HFFc6 (cell line): Measurements from ENCODE around the gene RAB3A. TPM values are rescaled to one million over a fixed set of nuclear protein-coding genes. Genes with fewer than 3 reads are reported as not detected.

Experiments
- DNase-seq: peaks from one replicate; pipeline ENCODE4 v3.0.0-alpha.2; 2018
- H3K27ac Mint-ChIP-seq: 2 replicates; pipeline ENCODE4 v1.8.0; 2020; ENCODE audit warnings: mild to moderate bottlenecking, mixed read lengths
- H3K27me3 Mint-ChIP-seq: 2 replicates; pipeline ENCODE4 v1.8.0; 2021; ENCODE audit warnings: mild to moderate bottlenecking, moderate library complexity, mixed read lengths; ENCODE audit not compliant: insufficient read depth
- H3K36me3 Mint-ChIP-seq: 2 replicates; pipeline ENCODE4 v1.8.0; 2021; ENCODE audit warnings: low read depth, mixed read lengths
- H3K4me1 Mint-ChIP-seq: 2 replicates; pipeline ENCODE4 v1.8.0; 2020; ENCODE audit warnings: low read depth, mixed read lengths
- H3K4me3 Mint-ChIP-seq: 2 replicates; pipeline ENCODE4 v1.8.0; 2020; ENCODE audit warnings: mild to moderate bottlenecking, moderate library complexity, mixed read lengths
- H3K9me3 Mint-ChIP-seq: 2 replicates; pipeline ENCODE4 v1.8.0; 2020; ENCODE audit warnings: mild to moderate bottlenecking, mixed read lengths
- CTCF ChIP-seq: fragments of 200-600 bp; sonication (generic); IDR thresholded peaks from 2 replicates; pipeline ENCODE4 v1.5.0; 2021; ENCODE audit warnings: antibody characterized with exemption, mild to moderate bottlenecking
- total RNA-seq, 6 experiments: library from RNA; stranded (reverse); fragmentation: NEBNext Ultra II Directional; extraction: Animal tissue kit (Norgen Biotek cat#: 25700); gene quantifications; 2 replicates in 1 of 6; 3 replicates in 5 of 6; pipeline ENCODE4 v1.2.3, GENCODE V29; 2021

RAB3A gene
- total RNA-seq, 6 experiments from 2014 or later = 6.1 to 9.0 (median 7.3) TPM

- Mint-ChIP-seq H3K27ac (no peak overlapping the region), H3K4me1 (peaks cover 21% of the 10 kb centered on the region), H3K36me3 (peaks cover 8% of the 10 kb centered on the region; the same call in 1 of the 2 replicates), H3K9me3 (no peaks in the 10 kb centered on the region), H3K27me3 (peaks cover 4% of the 10 kb centered on the region), H3K4me3 (no peak overlapping the region)
- DNase-seq = no peak
- no peak for TF ChIP-seq CTCF
Measured at GRCh38 chr19:18157465-18158063, 46.3 kb downstream of the RAB3A start.

GRCh38 chr19:18156841-18157464, 46.9 kb downstream of the RAB3A start:
- no peak overlapping the region for H3K27ac Mint-ChIP-seq
- no peaks in the 10 kb centered on the region for H3K9me3 Mint-ChIP-seq
- no peak overlapping the region for H3K4me3 Mint-ChIP-seq
- peaks cover 8% of the 10 kb centered on the region; the same call in 1 of the 2 replicates for H3K36me3 Mint-ChIP-seq
- H3K4me1 Mint-ChIP-seq = peaks cover 27% of the 10 kb centered on the region
- peaks cover 4% of the 10 kb centered on the region for H3K27me3 Mint-ChIP-seq
- no peak for TF ChIP-seq CTCF
- peak; percentile 65 for DNase-seq

GRCh38 chr19:18156268-18156667, 47.6 kb downstream of the RAB3A start:
- Mint-ChIP-seq H3K36me3 (peaks cover 8% of the 10 kb centered on the region; the same call in 1 of the 2 replicates), H3K4me3 (no peak overlapping the region), H3K9me3 (no peaks in the 10 kb centered on the region), H3K4me1 (peaks cover 34% of the 10 kb centered on the region), H3K27me3 (peaks cover 5% of the 10 kb centered on the region), H3K27ac (no peak overlapping the region)
- no peak for DNase-seq
- TF ChIP-seq CTCF = no peak

GRCh38 chr19:18155095-18156087, 48.5 kb downstream of the RAB3A start:
- H3K27ac Mint-ChIP-seq = no peak overlapping the region
- peaks cover 33% of the 10 kb centered on the region for H3K4me1 Mint-ChIP-seq
- TF ChIP-seq CTCF = no peak
- no peaks in the 10 kb centered on the region for H3K9me3 Mint-ChIP-seq
- no peak overlapping the region for H3K4me3 Mint-ChIP-seq
- H3K36me3 Mint-ChIP-seq = peaks cover 6% of the 10 kb centered on the region; the same call in 1 of the 2 replicates
- DNase-seq = no peak
- H3K27me3 Mint-ChIP-seq = peaks cover 5% of the 10 kb centered on the region

- Mint-ChIP-seq H3K27ac (peak overlapping the region; percentile 73), H3K4me3 (peak overlapping the region; percentile 90), H3K27me3 (peaks cover 5% of the 10 kb centered on the region), H3K9me3 (no peaks in the 10 kb centered on the region), H3K36me3 (peaks cover 4% of the 10 kb centered on the region; the same call in 1 of the 2 replicates), H3K4me1 (peaks cover 30% of the 10 kb centered on the region)
- no peak for TF ChIP-seq CTCF
- no peak for DNase-seq
Measured at GRCh38 chr19:18153556-18154134, 50.2 kb downstream of the RAB3A start.
